Activated naive CD8-positive, alpha-beta T cell treated with anti-CD3 and anti-CD28 coated beads for 36 hours (primary cell): Measurements from ENCODE around the gene MRPS16. TPM values are rescaled to one million over a fixed set of nuclear protein-coding genes. Genes with fewer than 3 reads are reported as not detected.

Experiments used
- DNase-seq: peaks from one replicate; pipeline ENCODE4 v3.0.0; 2021
- H3K27ac Mint-ChIP-seq: one replicate; pipeline ENCODE4 v1.8.0; 2022; ENCODE audit warnings: mild to moderate bottlenecking, moderate library complexity, mixed read lengths
- H3K27me3 Mint-ChIP-seq: one replicate; pipeline ENCODE4 v1.8.0; 2022; ENCODE audit warnings: mild to moderate bottlenecking, mixed read lengths
- H3K36me3 Mint-ChIP-seq: one replicate; pipeline ENCODE4 v1.8.0; 2021; ENCODE audit warnings: mild to moderate bottlenecking, mixed read lengths
- H3K4me1 Mint-ChIP-seq: one replicate; pipeline ENCODE4 v1.8.0; 2021; ENCODE audit warnings: mixed read lengths
- H3K4me3 Mint-ChIP-seq: one replicate; pipeline ENCODE4 v1.8.0; 2022; ENCODE audit warnings: mild to moderate bottlenecking, moderate library complexity, mixed read lengths
- H3K9me3 Mint-ChIP-seq: one replicate; pipeline ENCODE4 v1.8.0; 2022; ENCODE audit warnings: mixed read lengths
- total RNA-seq, 2 experiments: library from RNA; stranded (reverse); gene quantifications; one replicate each; pipeline ENCODE4 v1.2.3, GENCODE V29; 2021

MRPS16 gene
- total RNA-seq, 2 experiments from 2014 or later, result 143 to 155 TPM

DNA sequence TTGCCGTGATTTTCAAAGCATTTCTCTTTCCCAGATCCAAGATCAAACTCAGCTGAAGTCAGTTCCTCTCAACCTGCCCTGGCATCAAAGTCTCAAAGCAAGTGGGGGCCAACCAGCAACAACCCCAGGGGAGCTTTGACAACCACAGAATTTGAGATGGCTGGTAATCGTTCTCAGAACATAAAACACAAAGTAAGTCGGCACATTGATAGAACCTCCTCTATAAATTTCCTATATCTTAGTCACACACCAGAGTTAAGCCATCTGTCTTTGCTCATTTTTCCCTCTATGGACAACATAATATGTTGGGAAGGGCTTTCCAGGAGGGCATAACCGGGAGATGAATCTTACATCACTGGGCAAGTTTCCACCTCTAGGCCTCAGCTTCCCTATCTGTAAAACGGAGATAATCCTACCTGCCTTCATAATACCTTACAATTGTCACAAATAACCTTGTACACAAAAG, 4.2 kb downstream of the MRPS16 start:
- H3K4me3 Mint-ChIP-seq, result peak overlapping the region; percentile 99
- peaks cover 79% of the 10 kb centered on the region for H3K36me3 Mint-ChIP-seq
- peaks cover 58% of the 10 kb centered on the region for H3K4me1 Mint-ChIP-seq
- no peaks in the 10 kb centered on the region for H3K9me3 Mint-ChIP-seq
- DNase-seq, result no peak
- H3K27me3 Mint-ChIP-seq, result no peaks in the 10 kb centered on the region
- peak overlapping the region; percentile 96 for H3K27ac Mint-ChIP-seq

DNA sequence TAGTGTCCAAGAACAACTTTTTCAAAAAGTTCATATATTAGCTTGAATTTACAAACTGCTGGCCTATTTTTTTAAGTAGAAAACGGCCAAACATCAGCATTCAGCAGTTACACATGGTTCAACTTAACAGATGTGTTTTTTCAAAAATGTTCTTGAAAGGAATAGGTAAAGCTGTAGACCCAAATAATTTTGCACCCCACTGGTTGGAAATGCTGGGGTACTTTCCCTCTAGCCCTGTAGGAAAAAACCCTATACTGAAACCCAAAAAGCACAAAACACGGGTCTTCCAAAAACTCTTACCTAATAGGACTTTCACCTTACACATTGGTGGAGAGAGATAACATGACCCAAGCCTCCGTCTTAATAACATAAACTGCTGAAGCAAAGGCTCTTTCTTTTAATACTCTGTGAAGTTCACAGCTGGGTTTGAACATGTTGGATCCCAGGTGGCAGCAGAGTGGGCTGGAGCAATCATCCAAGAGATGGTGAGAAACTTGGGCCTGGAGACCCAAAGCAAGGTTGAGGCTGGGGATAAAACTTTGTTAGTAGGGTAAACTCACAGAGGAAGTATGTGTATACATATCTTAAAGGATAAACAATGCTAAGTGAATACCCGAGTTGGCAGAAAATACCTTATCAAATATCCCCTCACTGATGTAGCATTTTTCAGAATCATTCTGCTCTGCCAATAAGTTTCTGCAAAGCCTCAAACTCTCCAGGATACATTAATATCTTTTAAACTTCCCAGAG, 4.8 kb downstream of the MRPS16 start:
- peak overlapping the region; percentile 96 for H3K27ac Mint-ChIP-seq
- peak overlapping the region; percentile 99 for H3K4me3 Mint-ChIP-seq
- no peaks in the 10 kb centered on the region for H3K9me3 Mint-ChIP-seq
- DNase-seq, result no peak
- peaks cover 85% of the 10 kb centered on the region for H3K36me3 Mint-ChIP-seq
- peaks cover 63% of the 10 kb centered on the region for H3K4me1 Mint-ChIP-seq
- H3K27me3 Mint-ChIP-seq, result no peaks in the 10 kb centered on the region

DNA sequence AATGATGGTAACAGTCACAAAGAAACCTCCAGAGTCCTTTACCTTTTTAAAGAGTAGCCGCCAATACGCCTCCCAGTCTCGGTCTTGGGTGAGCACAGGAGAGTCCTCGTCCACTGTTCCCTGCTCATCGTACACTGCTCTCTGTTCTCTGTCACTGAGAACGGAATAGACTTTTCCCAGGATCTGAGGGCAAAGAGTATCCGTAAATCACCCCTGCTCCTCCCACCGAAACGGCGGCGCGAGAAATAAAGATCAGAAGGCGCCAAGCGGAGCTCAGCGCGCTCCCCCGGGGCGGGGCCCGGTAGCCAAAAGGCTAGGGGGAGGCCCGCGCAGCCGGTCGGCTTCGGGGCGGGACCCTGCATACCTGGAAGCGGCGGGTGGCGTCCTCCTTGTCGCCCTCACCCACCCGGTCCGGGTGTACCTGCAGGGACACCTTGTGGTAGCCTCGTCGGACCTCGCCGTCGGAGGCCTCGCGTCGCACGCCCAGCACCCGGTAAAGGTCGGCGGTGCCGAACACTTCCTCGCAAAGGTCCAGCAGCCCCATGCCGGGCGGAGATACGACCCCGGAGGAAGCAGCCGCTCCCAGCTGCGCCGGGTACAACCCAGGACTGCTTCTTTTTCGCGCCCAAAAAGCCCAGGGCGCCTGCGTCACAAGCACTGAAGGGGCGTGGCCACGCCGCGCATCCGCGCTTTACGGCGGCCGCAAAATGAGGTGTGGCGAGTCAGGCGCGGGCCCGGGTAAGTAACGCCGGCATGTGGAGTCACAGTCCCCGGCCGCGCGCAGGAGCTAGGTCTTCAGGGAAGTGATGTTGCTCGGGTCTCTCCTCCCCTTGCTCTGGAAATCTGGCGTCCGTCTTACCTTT, 5.6 kb downstream of the MRPS16 start, which contains the start of gene DNAJC9:
TSS of gene DNAJC9 (minus strand) at position 610 of the 863 bp plus-strand sequence. CDS start at position 544, 66 bp downstream.
- H3K27ac Mint-ChIP-seq, result peak within 1 kb of the TSS; percentile 96
- H3K27me3 Mint-ChIP-seq, result no peaks in the 10 kb centered on the region
- peak; percentile 96 for DNase-seq
- H3K9me3 Mint-ChIP-seq, result no peaks in the 10 kb centered on the region
- H3K4me1 Mint-ChIP-seq, result peaks cover 65% of the 10 kb centered on the region
- peaks cover 83% of the 10 kb centered on the region for H3K36me3 Mint-ChIP-seq
- peak within 1 kb of the TSS; percentile 99 for H3K4me3 Mint-ChIP-seq

DNA sequence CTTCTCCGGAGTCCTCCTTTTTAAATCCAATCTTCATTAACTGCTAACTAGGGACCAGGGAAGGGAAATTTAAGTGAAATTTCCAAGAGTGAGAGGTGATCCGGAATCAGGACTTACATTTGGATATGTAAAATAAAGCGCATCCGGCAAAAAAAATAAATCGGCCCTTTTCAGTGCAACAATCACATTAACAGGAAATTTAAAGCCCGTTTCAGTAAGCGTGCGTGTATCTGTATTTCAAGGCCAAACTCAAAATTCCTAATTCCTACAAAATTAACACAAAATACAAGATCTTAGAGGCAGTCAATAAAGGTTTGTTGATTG, 6.2 kb downstream of the MRPS16 start:
- H3K27me3 Mint-ChIP-seq, result no peaks in the 10 kb centered on the region
- H3K36me3 Mint-ChIP-seq, result peaks cover 78% of the 10 kb centered on the region
- peaks cover 61% of the 10 kb centered on the region for H3K4me1 Mint-ChIP-seq
- peak overlapping the region; percentile 99 for H3K4me3 Mint-ChIP-seq
- DNase-seq, result no peak
- peak overlapping the region; percentile 96 for H3K27ac Mint-ChIP-seq
- no peaks in the 10 kb centered on the region for H3K9me3 Mint-ChIP-seq

DNA sequence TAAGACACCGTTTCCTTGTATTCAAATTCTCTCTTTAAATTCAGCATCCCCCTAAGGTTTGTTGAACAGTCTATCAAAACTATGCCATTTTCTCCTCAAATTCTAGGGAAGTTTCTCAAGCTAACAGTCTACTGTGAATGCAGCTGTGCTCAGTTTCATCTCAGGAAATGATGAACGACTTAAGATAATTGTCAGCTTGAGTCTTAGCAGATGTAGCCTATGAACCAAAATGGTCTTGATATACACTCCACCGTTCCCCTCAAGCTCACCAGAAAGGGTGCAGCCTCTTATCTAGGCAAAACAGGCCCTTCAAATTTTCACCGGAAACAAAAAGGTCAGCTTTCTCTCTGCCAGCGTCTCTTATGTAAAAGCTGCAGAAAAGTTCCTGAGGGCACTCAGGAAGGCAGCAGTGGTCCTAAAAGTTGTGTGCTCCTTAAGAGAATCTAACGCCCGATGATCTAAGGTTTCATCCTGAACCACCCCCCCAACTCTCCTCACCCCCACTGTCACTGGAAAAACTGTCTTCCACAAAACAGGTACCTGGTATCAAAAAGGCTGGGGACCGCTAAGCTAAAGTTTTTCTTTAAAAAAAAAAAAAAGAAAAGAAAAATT, 7.5 kb downstream of the MRPS16 start:
- H3K4me1 Mint-ChIP-seq, result peaks cover 50% of the 10 kb centered on the region
- peak overlapping the region; percentile 20 for H3K27ac Mint-ChIP-seq
- H3K36me3 Mint-ChIP-seq, result peaks cover 77% of the 10 kb centered on the region
- no peaks in the 10 kb centered on the region for H3K9me3 Mint-ChIP-seq
- H3K4me3 Mint-ChIP-seq, result peak overlapping the region; percentile 99
- H3K27me3 Mint-ChIP-seq, result no peaks in the 10 kb centered on the region
- DNase-seq, result no peak

DNA sequence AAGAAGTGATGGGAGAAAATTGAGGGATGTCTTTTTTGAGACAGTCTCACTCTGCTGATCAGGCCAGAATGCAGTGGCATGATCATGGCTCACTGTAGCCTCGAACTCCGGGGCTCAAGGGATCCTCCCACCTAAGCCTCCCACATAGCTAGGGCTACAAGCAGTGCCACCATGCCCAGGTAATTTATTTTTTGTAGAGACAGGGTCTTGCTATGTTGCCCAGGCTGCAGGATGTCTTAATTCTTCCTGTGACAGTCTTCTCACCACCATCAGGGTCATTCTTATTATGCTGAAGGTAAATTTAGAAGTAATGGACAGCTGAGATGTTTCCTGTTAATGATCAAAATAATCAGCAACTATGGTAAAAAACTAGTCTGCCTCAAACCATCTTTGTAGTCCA, 12.5 kb downstream of the MRPS16 start:
- no peak overlapping the region for H3K27ac Mint-ChIP-seq
- H3K36me3 Mint-ChIP-seq, result peaks cover 39% of the 10 kb centered on the region
- H3K4me3 Mint-ChIP-seq, result no peak overlapping the region
- no peak for DNase-seq
- peaks cover 25% of the 10 kb centered on the region for H3K4me1 Mint-ChIP-seq
- H3K9me3 Mint-ChIP-seq, result no peaks in the 10 kb centered on the region
- H3K27me3 Mint-ChIP-seq, result no peaks in the 10 kb centered on the region

DNA sequence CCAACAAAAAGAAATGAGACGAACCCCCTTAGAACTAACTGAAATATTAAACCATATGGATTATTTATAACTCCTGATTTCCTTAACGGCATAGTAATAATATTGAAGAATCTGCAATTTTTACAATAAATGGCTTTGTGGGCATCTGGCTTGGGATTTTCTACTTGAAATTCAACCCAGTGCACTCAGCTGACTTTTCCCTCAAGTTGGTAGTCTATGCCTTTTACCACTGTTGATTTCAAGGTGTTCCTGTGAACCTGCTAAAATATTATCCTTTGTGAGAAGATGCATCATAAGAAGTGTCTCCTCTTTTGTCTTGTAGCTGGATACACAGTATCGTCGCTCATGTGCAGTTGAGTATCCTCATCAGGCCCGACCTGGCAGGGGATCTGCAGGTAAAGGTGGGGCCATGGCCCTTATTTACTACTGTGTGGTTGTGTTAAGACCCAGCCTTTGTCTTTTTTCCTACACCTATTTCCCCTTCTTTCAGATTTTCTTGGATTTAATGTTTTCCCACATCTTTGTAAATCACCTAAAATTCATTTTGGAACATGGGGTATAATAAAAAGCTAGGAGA, 13.4 kb downstream of the MRPS16 start:
- H3K9me3 Mint-ChIP-seq, result no peaks in the 10 kb centered on the region

DNA sequence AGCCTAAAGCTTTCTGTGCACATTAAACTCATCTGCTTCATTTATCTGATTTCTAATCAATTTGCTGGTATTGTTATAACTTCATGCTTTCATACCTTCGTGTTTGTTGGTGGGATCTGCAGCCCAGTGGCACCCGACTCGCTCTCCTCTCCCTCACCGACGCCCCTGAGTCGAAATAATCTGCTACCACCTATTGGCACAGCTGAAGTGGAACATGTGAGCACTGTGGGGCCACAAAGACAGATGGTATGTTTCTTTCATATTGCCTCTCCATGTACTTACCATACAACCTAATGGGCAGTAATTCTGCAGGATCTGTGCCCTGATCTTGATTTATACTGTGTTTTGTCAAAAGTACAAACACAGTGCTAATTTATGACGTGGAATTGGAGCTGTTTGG, 17.7 kb downstream of the MRPS16 start:
- Mint-ChIP-seq H3K4me3 (no peak overlapping the region), H3K27ac (no peak overlapping the region), H3K27me3 (no peaks in the 10 kb centered on the region), H3K9me3 (no peaks in the 10 kb centered on the region), H3K36me3 (peaks cover 5% of the 10 kb centered on the region), H3K4me1 (no peaks in the 10 kb centered on the region)
- DNase-seq, result no peak

More for the DNA sequence above, 13.4 kb downstream of the MRPS16 start:
- Mint-ChIP-seq H3K4me1 (peaks cover 17% of the 10 kb centered on the region), H3K27ac (no peak overlapping the region), H3K36me3 (peaks cover 31% of the 10 kb centered on the region), H3K27me3 (no peaks in the 10 kb centered on the region), H3K4me3 (no peak overlapping the region)
- no peak for DNase-seq

DNA sequence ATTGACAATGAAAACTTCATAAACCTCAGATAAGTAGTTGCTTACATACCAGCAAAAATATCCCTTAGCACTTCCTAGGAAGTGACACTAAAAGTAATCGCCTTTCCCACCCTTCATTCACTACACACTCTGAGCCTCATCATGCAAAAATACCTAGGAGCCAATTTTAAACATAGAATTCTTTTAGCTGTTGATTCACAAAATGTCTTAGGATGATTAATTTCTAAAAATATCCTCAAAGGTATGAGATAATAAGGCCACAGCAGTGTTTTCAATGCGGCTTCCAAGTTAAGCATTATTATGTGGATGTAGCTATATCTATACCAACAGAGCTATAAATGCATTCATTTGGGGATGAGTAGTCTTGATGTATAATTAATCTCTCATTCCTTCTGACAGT, 18.6 kb downstream of the MRPS16 start:
- H3K36me3 Mint-ChIP-seq, result peaks cover 5% of the 10 kb centered on the region
- no peak overlapping the region for H3K27ac Mint-ChIP-seq
- H3K4me3 Mint-ChIP-seq, result no peak overlapping the region
- H3K27me3 Mint-ChIP-seq, result no peaks in the 10 kb centered on the region
- DNase-seq, result no peak
- H3K4me1 Mint-ChIP-seq, result no peaks in the 10 kb centered on the region
- no peaks in the 10 kb centered on the region for H3K9me3 Mint-ChIP-seq

DNA sequence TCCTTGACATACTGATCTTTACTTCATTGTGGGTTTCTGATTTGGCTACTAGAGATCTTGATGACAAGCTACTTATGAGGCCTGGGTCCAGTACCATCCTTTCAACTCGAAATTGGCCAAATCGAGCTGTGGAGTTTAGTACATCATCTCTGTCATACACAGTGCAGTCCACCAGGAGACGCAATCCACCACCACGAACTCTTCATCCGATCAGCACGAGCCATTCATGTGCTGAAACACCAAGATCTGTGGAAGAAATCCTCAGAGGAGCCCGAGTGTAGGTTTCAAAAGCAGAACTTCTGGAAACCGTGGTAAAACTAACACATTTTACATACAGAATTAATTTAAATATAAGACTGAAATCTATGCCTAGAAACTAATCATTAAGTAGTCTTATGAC, 19.6 kb downstream of the MRPS16 start:
- Mint-ChIP-seq H3K4me3 (no peak overlapping the region), H3K27me3 (no peaks in the 10 kb centered on the region), H3K36me3 (peaks cover 5% of the 10 kb centered on the region)

DNA sequence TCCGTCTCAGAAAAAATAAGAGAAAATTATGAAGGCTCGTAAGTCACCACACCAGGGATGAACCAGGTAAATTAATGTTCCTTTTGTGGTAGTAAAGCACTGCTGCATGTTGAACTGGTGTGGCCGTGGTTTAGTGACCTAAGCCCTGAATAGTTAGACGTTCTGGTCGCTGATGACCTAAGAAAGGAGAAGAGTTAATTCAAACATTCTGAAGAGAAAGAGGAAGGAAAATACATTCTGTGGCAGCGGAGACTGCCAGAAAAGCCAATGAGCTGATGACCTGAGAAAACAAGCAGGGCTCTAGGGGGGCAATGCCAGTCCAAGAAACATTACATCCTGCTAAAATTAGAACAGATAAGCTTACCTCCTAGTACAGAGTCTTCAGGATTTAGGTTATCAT, 22.9 kb downstream of the MRPS16 start:
- Mint-ChIP-seq H3K4me1 (no peaks in the 10 kb centered on the region), H3K27me3 (no peaks in the 10 kb centered on the region), H3K27ac (no peak overlapping the region), H3K9me3 (no peaks in the 10 kb centered on the region), H3K4me3 (no peak overlapping the region), H3K36me3 (peaks cover 5% of the 10 kb centered on the region)
- no peak for DNase-seq

More for the DNA sequence above, 19.6 kb downstream of the MRPS16 start:
- no peak for DNase-seq
- Mint-ChIP-seq H3K27ac (no peak overlapping the region), H3K4me1 (no peaks in the 10 kb centered on the region), H3K9me3 (no peaks in the 10 kb centered on the region)

DNA sequence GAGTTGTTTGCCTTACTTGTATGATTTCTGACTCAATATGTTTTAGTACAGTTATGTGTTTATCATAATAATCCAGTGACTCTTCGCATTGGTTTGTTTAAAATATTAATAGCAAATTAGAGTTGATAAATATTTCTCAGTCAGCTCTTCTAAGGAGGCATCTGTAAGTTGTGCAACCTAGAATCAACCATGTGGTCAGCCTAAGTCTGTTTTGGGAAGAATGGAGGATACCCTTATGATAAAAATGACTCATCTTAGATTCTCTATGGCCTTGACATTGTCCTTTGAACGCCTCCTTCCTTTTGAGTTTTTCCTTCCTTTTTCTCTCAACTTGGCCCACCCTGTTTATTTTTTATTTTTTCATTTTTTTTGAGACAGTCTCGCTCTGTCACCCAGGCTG, 24.2 kb downstream of the MRPS16 start:
- H3K9me3 Mint-ChIP-seq, result no peaks in the 10 kb centered on the region
- peaks cover 5% of the 10 kb centered on the region for H3K36me3 Mint-ChIP-seq
- no peak overlapping the region for H3K27ac Mint-ChIP-seq
- H3K4me3 Mint-ChIP-seq, result no peak overlapping the region
- no peaks in the 10 kb centered on the region for H3K4me1 Mint-ChIP-seq
- no peak for DNase-seq
- no peaks in the 10 kb centered on the region for H3K27me3 Mint-ChIP-seq

DNA sequence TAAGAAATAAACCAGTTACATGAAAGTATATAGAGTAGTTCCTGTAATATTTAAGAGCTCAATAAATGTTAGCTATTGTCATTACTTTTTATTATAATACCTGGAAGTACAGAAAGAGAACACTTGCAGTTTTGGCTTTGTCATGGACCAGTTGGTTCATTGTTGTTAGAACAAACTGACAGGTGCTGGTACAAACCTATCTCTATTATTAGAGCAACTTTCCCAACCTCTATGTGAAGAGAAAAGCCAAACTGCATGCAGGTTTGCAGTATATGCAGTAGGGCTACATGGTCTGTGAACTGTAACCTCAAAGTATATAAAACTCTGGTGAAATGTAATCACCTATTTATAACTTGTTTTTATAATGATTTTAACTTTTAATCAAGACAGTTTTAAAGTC, 25.8 kb downstream of the MRPS16 start:
- Mint-ChIP-seq H3K4me3 (no peak overlapping the region), H3K36me3 (peaks cover 2% of the 10 kb centered on the region), H3K27me3 (no peaks in the 10 kb centered on the region), H3K4me1 (no peaks in the 10 kb centered on the region), H3K27ac (no peak overlapping the region), H3K9me3 (no peaks in the 10 kb centered on the region)
- no peak for DNase-seq

DNA sequence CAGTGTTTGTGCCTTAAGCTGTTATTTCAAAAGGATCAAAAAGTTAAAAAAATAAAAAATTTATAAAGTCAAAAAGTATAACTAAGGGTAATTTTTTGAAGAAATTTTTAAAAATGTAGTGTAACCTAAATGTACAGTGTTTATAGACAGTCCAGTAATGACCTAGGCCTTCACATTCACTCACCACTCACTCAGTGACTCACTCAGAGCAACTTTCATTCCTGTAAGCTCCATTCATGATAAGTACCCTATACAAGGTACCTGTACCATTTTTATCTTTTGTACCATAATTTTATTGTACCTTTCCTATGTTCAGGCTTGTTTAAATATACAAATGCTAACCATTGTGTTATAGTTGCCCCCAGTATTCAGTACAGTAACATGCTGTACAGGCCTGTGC, 26.9 kb downstream of the MRPS16 start:
- H3K27me3 Mint-ChIP-seq, result no peaks in the 10 kb centered on the region
- no peak overlapping the region for H3K27ac Mint-ChIP-seq
- no peaks in the 10 kb centered on the region for H3K9me3 Mint-ChIP-seq
- H3K4me3 Mint-ChIP-seq, result no peak overlapping the region
- no peak for DNase-seq
- H3K36me3 Mint-ChIP-seq, result peaks cover 3% of the 10 kb centered on the region
- no peaks in the 10 kb centered on the region for H3K4me1 Mint-ChIP-seq

DNA sequence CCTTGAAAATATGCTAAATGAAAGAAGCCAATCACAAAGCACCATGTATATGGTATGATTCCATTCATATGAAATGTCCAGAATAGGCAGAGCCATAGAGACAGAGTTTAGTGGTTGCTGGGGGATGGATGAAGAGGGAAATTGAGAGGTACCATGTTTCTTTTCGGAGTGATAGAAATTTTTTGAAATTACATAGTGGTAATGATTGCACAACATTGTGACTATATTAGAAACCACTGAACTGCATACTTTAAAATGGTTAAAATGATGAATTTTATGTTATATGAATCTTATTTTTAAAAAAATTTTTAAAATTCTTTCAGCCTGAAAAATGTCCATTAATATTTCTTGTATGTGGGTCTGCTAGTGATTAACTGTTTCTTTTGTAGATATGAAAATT, 31.5 kb downstream of the MRPS16 start:
- H3K4me3 Mint-ChIP-seq, result no peak overlapping the region
- no peaks in the 10 kb centered on the region for H3K27me3 Mint-ChIP-seq
- peaks cover 18% of the 10 kb centered on the region for H3K36me3 Mint-ChIP-seq
- H3K9me3 Mint-ChIP-seq, result no peaks in the 10 kb centered on the region
- H3K4me1 Mint-ChIP-seq, result peaks cover 5% of the 10 kb centered on the region
- no peak overlapping the region for H3K27ac Mint-ChIP-seq
- no peak for DNase-seq
